HG03354 (cell line): ENCODE results near the gene UPK3A.
"Not testable (repeated sequence)": the region's sequence is repeated elsewhere in the genome, so short reads cannot be mapped to it uniquely, and the experiment has no call there.

Experiments
- ATAC-seq: cut with Tn5 transposase; IDR thresholded peaks from one replicate; pipeline ENCODE4 v1.9.1; 2021; ENCODE audit warnings: mild to moderate bottlenecking; ENCODE audit not compliant: unreplicated experiment, poor library complexity, severe bottlenecking

Gene UPK3A

DNA sequence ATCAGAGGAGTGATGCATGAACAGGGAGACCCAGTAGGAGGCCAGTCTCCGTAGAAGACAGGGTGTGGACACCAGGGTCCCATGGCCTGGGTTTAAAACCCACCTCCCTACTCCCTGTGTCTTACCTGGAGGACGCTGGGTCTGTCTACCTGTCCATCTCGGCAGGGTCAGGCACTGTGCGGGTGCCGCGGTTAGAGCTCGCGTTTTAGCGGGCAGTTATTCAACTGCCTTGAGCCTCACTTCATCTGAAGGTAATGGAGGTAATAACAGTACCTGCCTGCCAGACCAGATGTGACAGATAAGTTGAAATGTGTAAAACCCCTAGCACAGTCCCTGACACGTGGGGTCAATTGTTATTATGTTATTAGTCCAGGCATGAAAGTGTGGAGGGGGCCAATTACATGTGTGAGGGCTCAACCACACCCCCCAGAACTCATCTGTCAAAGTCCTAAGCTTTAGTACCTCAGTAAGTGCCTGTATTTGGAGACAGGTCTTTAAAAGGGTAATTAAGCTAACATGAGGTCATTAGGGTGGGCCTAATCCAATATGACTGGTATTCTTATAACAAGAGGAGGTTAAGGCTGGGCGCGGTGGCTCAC is 8.1 kb upstream of the UPK3A start:
- no peak for ATAC-seq

DNA sequence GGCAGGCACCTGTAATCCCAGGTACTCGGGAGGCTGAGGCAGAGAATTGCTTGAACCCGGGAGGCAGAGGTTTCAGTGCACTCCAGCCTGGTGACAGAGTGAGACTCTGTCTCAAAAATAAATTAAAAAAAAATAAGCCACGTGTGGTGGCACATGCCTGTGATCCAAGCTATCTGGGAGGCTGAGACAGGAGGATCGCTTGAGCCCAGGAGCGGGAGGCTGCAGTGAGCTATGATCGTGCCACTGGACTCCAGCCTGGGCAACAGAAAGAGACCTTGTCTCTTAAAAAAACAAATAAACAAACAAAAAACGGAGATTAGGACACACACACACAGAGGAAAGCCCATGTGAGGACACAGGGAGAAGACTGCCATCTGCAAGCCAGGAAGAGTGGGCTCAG is 7.0 kb upstream of the UPK3A start:
- ATAC-seq, result not testable (repeated sequence)

DNA sequence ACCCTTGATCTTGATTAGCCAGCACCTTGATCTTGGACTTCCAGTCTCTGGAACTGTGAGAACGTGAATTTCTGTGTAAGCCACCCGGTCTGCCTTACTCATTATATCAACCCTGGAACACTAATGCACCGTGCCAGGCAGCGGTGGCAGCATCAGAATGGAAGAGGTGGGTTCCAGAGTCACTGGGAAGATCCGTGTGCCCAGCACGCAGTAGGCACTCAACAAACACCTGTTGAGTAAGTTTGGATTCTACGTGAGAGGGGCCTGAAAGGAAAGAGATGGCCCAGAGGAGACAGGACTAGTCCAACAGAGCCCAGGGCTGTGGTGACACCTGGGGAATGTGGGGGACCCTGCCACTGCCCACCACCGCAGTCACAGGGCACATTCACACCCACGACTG is 6.6 kb upstream of the UPK3A start:
- ATAC-seq, result no peak

DNA sequence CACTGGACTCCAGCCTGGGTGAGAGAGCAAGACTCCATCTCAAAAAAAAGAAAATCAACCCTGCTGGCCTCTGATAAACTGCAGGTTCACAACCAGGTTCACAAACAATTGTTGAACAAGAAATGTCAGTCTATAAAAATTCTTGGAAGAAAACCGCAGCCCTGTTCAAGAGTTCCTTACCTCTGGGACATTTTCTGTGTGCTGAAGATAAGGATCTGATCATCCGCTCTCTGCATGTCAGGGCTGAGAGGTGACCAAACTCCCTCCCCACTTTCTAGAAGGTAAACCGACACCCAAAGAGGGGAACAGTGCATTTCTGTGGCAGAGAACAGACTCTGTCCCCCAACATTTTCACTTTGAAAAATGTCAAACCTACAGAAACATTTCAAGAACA is 4.2 kb upstream of the UPK3A start:
- no peak for ATAC-seq

DNA sequence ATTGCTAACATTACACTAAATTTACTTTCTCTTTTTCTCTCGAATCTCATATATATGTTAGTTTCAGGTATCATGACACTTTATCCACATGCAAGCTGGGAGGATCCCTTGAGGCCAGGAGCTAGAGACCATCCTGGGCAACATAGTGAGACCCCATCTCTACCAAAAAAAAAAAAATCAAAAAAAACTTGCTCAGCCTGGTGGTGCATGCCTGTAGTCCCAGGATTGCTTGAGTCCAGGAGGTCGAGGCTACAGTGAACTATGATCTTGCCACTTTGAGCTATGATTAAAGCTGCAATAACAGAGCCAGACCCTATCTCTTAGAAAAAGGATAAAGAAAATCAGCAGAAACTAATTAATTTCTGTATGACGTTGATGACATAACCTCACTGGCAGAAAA is 3.7 kb upstream of the UPK3A start:
- no peak for ATAC-seq

DNA sequence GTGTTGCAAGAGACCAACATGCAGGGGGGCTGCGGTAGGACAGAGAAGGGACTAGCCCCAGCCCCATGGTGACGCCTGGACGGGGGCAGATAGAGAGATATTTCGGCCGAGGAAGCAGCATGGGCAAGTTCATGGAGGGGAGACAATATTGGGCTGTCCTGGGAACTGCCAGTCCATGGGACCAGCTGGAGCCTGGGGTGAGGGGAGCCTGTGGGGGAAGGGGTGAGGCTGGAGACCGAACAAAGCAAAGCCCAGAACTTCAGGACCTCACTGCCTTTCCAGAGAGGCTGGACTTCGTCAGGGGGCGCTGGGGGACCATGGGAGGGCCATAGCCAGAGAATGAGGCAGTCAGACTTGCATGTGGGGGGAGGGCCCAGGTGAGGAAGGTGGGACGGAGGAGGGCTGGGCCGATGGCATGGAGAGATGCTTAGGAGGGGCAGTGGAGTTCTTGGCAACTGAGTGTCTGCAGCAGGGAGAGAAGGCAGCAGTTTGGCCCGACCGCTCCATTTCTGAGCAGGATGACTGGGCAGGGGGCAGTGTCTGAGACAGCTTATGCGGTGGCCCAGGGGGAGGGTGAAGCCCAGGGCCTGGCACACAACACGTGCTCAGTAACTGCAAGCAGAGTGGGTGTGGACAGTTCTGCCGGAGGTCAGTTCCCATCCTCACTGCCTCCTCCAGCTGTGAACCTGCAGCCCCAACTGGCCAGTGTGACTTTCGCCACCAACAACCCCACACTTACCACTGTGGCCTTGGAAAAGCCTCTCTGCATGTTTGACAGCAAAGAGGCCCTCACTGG is 712 bp downstream of the UPK3A start:
- ATAC-seq, result no peak

DNA sequence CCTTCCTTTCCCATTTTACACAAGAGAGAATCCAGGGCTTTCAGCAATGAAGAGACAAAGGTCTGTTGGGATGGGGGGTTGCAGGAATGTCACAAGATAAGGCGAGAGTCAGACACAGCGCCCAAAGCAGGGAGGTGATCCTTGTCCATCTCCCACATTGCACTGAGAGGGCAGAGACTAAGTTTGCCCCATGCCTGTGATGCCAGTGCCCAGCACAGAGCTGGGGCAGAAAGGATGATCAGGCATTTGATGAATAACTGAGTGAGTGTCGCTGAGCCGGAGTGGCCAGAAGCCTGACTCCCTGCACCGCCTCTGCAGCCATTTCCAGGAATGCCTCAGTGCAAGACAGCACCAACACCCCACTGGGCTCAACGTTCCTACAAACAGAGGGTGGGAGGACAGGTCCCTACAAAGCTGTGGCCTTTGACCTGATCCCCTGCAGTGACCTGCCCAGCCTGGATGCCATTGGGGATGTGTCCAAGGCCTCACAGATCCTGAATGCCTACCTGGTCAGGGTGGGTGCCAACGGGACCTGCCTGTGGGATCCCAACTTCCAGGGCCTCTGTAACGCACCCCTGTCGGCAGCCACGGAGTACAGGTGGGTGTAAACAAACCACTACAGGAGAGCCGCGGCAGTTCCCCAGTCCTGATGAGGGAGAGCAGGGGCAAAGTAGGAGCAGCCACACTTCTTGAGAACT is 2.3 kb downstream of the UPK3A start:
- ATAC-seq, result no peak

DNA sequence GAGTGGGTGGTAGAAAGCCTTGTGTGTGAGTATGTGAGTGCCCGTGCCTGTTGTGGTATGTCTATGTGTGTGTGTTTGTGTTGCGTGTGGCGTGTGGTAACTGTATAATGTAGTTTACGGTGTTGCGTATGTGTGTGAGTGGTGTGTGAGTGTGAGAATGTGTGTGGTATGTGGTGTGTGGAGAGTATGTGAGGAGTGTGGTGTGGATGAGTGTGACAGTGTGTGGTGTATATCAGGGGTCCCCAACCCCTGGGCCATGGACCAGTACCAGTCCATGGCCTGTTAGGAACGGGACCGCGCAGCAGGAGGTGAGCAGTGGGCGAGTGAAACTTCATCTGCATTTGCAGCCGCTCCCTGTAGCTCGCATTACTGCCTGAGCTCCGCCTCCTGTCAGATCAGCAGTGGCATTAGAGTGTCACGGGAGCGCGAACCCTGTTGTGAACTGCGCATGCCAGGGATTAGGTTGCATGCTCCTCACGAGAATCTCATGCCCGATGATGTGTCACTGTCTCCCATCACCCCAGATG is 5.7 kb downstream of the UPK3A start:
- no peak for ATAC-seq

DNA sequence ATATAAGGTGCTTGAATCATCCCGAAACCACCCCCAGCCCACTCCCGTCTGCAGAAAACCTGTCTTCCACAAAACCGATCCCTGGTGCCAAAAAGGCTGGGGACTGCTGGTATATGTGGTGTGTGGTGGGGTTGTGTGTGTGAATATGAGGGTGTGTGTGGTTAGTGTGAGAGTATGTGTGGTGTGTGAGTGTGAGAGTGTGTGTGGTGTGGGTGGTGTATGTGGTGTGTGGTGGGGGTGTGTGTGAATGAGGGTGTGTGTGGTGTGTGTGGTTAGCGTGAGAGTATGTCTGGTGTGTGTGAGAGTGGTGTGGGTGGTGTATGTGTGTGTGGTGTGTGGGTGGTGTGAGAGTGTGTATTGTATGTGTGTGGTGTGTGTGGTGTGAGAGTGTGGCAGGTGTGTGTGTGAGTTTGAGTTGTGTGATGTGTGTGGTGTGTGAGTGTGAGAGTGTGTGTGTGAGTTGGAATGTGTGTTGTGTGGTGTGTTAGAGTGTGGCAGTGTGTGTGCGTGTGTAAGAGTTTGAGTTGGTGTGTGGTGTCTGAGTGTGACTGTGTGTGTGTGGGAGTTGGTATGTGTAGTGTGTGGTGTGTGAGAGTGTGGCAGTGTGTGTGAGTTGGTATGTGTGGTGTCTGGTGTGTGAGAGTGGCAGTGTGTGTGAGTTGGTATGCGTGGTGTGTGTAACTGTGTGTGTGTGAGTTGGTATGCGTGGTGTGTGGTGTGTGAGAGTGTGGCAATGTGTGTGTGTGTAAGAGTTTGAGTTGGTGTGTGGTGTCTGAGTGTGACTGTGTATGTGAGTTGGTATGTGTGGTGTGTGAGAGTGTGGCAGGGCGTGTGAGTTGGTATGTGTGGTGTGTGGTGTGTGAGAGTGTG is 6.5 kb downstream of the UPK3A start:
- no peak for ATAC-seq

DNA sequence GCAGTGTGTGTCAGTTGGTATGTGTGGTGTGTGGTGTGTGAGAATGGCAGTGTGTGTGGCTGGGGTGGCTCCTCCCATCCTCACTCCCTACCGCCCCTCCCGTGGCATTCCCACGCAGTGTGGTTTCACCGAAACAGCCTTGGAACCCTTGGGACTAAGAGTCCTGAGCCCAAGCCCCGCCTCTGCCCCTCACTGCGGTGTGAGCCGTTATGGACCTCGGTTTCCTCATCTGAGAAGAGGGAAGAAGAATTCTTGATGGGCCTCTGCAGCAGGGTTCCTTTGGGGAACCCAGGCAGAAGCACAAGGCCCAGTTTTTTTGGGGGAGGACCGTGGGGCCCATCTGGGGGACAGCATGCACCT is 7.2 kb downstream of the UPK3A start:
- ATAC-seq, result no peak

DNA sequence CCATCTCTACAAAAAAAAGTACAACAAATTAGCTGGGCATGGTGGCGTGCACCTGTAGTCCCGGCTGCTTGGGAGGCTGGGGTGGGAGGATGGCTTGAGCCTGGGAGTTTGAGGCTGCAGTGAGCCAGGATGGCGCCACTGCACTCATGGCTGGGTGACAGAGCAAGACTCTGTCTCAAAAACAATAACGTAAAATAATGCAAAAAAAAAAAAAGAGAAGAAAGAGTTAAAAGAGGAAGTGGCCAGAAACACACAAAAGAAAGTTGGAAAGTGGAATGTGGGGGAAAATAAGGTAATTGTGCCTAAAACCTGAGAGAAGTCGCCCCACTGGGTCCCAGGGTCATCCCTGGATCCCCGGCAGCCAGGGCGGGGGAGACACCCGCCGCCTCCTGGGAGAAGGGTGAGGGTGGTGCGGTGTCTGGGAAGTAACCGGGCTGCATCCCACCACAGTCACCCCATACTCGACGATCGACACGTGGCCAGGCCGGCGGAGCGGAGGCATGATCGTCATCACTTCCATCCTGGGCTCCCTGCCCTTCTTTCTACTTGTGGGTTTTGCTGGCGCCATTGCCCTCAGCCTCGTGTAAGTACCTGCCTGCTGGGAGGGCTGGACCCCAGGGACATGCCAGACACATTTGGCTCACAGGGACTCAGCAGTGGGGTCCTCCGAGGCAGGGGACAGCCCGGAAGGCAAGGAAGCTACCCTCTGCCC is 8.1 kb downstream of the UPK3A start:
- ATAC-seq, result no peak

DNA sequence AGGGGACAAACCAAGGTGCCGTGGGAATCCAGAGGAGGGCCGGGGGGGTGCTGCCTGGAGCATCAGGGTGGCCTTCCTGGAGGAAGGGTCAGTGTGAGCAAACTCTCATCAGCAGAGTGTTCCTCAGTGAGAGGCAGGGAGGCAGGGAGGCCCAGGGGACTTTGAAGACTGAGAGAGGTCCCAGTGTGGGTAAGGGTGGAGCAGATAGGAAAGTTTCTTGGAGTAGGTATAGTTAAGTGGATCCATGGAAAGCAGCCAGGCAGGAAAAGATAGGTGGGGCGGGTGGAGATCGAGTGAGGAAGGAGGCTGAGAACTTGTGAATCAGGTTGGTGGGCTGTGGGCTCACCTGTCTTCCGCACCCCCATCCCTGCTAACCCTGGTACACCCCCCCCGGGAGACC is 9.3 kb downstream of the UPK3A start:
- ATAC-seq, result no peak

DNA sequence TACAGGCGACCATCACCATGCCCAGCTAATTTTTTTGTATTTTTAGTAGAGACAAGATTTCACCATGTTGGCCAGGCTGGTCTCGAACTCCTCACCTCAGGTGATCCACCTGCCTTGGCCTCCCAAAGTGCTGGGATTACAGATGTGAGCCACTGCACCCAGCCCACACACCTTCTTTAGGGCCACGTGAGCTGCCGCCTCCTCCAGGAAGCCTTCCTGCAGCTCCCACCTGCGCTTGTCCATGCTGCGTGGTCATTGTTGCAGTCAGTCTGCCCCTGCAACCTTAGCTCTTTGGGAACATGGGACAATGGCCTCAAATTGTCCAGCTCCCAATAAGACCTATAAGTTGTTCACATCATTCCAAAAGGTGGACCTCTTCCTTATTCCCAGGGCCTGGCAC is 10.3 kb downstream of the UPK3A start:
- not testable (repeated sequence) for ATAC-seq

DNA sequence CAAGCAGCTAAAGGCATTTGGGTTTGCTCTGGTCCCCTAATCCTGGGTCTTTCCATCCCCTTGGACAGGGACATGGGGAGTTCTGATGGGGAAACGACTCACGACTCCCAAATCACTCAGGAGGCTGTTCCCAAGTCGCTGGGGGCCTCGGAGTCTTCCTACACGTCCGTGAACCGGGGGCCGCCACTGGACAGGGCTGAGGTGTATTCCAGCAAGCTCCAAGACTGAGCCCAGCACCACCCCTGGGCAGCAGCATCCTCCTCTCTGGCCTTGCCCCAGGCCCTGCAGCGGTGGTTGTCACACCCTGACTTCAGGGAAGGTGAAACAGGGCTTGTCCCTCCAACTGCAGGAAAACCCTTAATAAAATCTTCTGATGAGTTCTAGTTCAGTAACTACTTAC is 10.7 kb downstream of the UPK3A start:
- no peak for ATAC-seq

DNA sequence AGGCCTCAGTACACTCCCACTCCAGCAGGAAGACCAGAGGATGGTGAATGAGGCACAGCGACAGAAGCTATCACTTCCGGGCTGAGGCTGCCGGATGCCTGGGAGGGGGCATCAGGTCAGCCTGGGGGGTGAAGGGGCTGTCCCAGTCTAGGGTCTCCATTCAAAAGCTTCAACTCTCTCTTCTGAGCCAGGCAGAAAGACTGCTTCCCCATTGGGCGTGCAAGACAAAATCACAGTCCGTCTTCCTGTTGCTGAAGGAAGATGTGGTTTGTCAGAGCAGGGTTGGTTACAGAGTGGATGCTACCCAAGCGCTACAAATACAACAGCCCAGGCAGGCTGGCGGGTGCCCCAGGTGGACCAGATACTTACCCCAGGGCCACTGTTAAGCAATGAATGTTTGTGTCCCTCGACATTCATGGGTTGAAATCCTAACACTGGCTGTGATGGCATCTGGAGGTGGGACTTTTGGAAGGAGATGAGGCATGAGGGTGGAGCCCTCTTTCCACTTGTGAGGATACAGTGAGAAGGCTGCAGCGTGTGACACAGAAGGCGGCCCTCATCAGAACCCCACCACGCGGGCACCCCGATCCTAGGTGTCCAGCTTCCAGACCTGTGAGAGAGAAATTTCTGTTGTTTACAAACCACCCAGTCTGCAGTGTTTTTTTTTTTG is 12.0 kb downstream of the UPK3A start:
- ATAC-seq, result no peak

DNA sequence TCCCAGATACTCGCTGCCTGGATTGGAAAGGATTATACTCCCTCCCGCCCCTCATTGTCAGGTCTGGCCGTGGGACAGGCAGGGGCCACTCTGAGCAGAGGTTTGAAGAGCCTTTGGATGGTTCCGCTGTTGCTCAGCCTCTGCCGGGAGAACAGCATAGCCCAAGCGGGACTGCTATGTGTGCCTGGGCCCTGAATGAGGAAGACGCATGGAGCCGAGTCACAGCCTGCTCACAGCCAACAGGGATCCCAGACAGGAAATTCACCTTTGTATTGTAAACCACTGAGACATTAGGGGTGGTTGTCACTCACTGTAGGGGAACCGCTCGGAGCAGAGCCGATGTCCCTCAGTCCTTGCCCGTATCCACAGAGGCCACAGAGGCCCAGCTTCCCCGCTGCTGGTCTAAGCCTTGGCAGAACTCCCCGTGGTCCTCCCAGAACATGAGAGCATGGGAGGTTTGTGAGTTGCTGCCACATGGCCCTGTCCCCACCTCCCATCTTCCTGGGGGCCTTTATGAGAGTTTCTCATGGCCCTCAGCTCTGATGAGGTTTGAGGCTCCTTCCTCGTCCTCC is 14.3 kb downstream of the UPK3A start:
- no peak for ATAC-seq

DNA sequence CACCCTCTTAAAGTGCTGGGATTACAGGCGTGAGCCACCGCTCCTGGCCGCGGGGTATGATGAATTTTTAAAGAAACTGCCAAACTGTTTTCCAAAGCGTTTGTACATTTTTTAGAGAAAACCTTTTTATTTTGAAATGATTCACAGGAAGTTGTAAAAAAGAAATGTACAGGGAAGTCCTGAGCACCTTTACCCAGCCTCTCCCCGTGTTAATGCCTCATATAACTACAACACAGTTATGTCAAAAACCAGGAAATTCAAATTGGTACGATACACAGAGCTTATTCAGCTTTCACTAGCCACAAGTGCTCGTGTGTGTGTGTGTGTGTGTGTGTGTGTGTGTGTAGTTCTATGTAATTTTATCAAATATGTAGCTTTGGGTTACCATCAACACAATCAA is 18.0 kb downstream of the UPK3A start:
- no peak for ATAC-seq

DNA sequence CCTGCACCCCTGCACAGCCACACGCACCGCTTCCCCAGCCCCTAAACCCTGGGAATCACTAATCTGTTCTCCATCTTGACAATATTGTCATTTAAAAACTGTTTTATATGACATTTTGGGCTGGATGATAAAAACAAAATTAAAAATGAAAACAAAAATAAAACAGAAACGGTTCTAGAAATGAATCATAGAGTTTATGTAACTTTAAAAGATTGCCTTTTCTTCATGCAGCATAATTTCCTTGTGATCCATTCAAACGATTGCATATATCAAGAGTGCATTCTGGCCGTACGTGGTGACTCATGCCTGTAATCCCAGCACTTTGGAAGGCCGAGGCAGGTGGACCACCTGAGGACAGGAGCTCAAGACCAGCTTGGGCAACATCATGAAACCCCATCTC is 18.4 kb downstream of the UPK3A start:
- ATAC-seq, result no peak

DNA sequence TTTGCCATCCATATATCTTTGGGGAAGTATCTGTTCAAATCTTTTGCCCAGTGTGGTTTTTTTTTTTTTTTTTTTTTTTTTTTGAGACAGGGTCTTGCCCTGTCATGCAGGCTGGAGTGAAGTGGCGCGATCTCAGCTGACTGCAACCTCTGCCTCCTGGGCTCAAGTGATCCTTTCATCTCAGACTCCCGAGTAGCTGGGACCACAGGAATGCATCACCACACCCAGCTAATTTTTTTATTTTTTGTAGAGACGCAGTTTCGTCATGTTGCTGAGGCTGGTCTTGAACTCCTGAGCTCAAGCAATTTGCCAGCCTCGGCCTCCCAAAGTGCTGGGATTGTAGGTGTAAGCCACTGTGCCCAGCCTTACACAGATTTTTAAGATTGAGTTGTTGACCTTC is 20.2 kb downstream of the UPK3A start:
- ATAC-seq, result no peak
